ENCODE measurements around the gene CTBP1.

CTBP1 gene

DNA sequence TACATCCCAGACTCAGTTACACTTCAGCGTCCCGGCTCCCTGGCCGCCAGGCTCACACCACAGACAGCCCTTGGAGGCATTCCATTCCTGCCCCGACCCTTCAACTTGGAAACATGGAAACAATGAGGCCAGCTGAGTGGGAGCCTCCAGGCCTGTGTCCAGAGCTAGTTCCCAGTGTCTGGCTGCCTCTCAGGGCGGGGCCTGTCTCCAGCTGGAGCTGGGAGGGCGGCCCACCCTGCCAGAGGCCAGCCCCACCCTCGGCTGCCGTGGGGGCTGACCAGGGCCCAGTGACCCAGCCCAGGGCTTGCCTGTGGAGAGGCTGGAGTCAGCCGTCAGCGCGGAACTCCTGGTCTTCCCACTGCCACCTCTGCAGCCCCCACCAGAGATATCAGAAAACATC is 39.1 kb downstream of the CTBP1 start:
- DNase-seq (ENCODE audit: low read depth) = peak; percentile 82

DNA sequence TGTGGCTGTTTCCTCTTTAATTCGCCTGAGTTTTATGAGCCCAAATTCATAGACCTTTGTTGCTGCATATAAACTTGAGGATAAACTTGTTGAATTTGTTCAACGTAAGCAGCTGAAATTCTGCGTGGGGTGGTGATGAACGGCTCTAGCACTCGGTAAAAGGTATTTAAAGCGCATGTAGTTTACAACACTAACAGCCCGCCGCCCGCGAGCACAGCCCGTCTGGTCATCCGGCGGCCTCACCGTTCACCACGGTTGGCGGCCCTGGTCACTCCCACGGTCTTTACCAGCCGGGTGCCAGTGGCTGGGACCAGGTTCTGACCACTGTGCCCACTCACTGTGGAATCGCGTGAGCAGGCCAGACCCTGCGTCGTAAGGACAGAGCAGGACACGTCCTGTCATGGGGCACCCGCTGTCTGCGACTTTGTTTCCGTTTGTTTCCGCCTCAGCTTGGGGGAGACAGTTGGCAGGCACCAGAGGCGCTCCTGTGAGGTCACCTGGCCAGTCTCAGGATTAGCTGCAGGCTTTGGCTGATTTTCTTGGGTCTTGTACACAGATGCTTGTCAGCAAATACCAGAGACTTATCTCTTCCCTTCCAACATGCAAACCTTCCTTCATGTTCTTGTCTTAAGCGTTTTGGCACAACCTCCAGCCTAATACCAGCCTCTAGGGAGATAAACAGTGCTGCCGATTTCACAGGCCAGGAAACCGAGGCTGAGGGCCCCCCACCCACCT is 39.8 kb downstream of the CTBP1 start:
- DNase-seq (ENCODE audit: low read depth) = no peak

DNA sequence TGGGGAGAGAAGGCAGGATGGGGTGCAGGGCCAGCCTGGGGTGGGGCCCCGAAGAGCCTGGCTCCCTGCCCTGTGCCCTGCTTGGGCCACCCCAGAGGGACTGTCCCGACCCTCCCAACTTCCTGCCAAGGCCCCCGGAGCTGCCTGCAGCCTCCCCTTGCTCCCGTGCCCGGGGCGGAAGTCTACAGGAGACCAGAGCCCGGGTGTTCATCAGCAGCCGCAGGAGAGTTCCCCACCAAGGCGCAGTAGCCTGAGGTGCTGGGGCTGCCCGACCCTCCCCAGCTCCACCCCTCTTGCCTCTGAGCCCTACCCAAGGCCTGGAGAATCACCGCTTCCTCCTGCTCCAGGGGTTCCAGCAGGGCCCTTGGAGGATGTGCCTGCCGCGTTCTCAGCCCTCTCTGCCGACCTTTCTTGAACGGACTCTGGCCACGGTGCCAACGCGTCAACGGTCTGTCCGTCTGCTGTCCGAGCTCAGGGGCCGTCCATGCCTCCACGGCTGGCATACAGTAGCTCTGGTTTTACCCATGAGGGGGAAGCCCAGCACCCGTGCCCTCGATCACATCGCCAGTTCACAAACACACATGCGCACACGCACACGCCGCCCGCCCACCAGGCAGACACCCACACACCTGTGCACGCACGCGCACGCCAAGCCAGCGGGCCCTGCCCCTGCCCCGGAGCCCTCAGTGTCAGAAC is 40.5 kb downstream of the CTBP1 start:
- peak; percentile 12 for DNase-seq (ENCODE audit: low read depth)

DNA sequence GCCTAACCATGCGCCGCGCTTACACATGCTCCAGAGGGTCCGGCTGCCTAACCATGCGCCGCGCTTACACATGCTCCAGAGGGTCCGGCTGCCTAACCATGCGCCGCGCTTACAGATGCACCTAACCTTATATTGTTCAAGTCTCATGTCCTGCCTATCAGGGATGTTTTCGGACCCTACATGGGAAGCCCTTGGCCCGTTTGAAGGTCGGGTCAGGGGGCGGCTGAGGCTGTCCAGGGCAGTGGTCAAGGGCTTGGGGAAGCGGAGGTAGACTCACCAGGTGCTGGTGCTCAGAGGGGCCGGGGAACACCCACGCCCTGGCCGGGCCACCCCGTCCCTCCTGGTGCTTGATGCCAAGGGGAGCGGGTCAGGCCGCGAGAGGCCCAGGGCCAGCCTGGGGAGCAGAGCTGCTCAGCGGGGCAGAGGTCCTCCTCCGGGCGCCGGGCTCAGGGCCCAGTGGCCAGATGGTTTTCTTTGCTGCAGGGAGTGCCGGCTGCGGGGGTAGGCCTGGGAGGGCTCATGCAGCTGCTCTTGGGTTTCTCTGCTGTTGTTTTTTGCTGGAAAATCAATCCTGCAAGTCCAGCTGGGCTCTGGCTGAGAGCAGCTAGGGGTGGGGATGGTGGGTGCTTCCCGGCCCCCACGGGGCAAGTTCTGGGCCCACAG is 41.2 kb downstream of the CTBP1 start:
- DNase-seq (ENCODE audit: low read depth) = peak; percentile 53

DNA sequence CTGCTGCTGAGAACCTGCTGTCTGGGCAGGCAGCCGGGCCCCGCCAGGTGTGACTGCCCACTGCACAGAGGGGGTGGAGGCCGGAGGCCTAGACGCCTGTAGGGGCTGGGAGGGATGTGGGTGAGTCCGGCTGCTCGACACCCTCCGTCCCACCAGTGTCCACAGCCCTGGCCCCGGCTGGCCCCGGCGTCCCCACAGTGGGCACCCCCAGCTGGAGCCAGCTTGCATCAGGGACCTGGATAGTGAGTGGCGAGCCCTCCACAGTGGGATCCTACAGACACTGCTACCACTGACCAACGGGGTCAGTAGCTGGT is 41.8 kb downstream of the CTBP1 start:
- DNase-seq (ENCODE audit: low read depth) = no peak

DNA sequence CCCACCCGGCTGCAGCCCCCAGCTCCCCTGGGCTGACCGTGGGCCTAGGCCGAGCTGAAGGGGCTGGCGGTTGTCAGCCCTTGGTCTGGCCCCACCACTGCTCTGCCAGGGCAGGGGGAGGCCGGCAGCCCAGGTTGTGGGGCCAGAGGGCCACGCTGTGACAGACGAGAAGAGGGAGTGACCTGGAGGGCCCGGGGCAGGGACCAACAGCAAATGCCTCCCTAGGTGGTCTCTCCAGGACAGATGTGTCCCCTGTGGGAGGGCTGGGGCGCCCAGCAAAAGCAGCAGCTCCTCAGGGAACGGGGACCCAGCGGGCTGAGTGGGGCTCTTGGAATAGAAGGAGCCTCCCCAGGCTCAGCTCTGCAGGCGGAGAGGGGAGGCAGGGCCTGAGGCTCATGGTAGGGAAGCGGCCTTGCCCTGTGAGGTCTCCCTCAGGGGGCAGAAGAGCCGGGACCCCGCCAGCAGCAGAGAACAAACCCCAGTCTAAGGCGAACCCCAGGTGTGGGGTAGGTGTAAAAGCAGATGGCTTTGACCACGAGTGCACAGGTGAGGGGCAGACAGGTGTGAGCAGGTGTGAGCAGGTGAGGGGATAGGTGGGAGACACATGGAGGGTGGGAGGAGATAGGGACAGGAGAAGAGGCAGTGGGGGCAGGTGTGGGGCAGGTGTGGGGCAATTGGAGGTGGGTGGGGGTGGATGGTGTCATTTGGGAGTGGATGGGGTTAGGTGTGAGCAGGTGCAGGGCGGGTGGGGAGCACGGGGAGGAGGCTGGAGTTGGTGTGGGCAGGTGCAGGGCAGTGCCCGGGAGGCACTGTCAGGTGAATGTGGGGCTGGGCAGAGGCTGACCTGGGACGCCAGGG is 42.4 kb downstream of the CTBP1 start:
- no peak for DNase-seq (ENCODE audit: low read depth)

DNA sequence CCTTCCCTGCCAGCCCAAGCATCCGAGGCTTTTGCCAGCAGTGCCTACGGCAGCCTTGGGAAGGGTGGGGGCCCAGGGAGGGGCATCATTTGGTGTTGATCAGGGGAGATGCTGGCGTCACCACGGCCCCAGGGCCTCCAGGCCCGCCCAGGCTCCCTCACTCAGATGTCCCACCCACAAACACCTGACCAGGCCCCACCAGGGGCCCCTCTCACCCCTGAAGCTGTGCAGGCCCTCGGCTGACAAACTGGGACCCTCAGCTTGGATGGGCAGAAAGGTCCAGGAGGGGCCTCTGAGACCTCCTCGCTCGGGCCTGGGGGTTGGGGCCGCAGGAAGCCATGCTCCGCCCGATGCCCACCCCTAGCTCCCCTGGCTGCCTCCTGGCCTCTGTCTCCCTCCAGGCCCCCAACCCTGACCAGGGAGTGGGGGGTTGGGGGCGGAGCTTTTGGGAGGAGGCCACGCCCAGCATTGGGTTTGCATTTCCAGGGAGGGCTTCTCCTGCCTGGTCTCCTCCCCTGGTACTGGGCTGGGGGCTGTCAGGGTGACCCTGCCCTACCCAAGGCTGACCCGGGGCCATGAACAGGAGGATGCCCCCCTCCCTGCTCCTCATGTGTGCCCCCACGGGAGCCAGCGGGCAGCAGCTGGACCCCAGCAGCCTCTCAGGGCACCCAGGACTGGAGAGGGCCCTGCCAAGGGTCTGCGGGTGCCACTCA is 43.2 kb downstream of the CTBP1 start:
- DNase-seq (ENCODE audit: low read depth) = no peak

DNA sequence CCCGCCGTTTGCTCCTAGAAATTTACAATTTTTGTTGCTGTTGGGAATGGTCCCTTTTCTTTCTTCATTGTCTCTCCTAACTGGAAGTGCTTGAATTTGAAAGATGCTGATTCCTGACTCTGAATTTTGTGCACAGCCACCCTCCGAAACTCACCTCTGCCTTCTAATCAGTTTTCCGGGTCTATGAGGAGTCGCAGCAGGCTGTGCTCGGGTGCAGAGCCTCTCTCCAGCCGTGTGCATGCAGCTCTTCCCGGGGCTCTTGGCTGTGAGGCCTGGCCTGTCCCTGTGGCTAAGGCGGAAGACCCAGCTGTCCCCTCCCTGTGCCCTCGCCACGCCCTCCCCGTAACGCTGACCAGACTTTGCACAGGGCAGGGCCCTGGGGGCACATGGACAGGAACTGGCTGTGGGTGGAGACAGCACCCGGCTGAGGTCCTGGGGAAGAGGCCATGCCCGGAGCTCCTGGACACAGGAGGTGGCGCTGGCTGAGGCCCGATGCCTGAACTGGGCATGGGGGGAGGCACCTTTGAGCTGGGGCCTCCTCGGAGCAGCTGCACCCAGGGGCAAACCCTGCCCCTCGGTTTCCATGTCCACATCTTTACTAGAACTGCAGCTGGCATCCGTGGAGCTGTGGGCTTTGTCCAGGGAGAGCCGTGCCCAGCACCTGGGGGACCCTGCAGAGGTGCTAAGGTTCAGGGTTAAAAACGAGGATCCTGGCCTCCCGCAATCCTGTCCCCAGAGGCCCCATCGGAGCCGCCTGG is 43.9 kb downstream of the CTBP1 start:
- no peak for DNase-seq (ENCODE audit: low read depth)

DNA sequence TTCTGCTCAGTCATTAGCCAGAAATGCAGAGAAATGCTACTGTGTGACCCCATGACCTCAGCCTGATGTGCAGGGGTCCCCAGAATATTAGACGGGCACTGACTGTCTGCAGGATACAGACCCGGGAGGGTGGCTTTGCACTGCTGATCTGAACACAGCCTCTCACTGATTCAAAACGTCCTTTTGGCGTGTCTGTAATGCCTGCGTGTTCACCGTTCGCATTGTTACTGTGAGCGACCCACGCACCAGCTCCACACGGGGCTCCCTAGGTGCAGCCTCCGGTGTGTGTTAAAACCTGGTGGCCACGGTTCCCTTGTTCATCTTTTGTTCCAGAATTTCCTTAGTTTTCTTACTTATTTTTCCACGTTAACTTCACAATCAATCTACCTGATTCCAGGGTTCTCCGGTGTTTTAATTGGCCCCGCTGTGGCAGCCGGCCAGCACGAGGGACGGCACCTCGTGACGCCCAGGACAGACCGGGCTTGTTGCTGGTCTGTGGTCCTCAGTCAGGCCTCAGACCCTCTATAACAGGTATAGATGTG is 44.6 kb downstream of the CTBP1 start:
- DNase-seq (ENCODE audit: low read depth) = no peak

DNA sequence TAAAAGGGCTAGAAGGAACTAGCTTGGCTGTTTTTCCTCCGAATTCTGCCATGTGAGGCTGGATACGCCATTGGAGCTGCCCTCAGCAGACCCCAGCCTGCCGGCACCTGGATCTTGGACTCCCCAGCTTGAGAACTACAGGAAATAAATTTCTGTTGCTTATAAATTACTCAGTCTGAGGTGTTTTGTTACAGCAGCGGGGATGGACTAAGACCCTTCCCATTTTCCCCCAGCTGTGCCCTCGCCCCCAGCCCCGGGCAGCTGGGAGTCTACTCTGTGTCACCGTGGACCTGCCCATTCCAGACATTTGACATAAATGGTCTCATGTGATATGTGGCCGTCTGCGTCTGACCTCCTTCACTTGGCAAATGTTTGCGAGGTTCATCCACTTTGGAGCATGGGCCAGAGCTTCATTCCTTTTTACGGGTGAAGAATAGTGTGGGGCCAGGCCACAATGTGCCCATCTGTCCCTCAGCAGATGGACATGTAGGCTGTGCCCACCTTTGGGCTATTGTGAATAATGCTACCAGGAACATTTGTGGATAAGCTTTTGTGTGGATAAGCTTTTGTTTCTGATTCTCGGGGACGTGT is 45.8 kb downstream of the CTBP1 start:
- DNase-seq (ENCODE audit: low read depth) = no peak

DNA sequence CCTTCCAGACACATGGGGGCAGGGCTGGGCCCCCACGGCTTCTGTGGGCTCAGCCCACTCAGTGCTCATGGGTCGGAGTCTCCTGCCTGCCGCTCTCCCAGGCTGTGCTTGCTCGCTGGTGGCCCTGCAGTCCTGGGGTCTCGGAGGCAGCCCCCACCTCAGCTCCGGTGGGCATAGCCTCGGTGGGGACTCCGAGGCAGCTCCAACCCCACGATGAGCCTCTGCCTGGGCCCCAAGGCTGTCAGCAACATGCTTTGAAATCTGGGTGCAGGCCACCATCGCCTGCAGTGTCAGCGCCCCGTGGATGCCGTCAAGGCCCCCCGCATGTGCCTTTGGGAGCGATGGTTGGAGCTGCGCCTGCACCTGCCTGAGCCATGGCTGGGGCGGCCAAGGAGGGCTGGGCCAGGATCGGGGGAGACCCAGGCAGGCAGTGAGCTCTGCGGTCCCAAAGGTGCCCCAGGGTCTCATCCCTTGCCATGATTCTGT is 46.4 kb downstream of the CTBP1 start:
- no peak for DNase-seq (ENCODE audit: low read depth)

DNA sequence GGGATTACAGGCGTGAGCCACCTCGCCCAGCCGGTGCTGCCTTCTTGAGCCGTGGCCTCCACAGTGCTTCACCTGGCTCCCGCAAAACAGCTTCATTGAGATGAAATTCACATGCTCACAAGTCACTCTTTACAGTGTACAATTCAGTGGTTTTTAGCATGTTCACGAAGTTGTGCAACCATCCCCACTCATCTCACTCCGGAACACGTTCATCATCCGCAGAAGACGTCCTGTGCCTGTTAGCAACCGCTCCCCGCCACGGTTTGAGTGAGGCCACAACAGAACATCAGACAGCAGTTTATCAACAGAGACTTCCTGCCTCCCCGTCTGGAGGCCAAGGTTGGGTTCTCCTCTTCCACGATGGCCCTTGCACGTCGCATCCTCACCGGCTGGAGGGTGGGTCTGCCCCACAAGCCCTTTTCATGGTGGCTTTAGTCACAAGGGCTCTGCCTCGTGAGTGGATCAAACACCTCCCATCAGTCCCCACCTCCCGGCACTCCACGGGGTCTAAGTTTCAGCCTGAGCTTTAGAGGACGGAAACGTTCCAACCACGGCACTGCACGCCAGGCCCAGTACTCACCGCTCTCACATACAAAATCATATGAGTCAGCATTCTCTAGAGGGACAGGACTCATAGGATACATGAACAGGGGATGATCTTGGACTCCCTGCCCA is 46.9 kb downstream of the CTBP1 start:
- DNase-seq (ENCODE audit: low read depth) = peak; percentile 80

DNA sequence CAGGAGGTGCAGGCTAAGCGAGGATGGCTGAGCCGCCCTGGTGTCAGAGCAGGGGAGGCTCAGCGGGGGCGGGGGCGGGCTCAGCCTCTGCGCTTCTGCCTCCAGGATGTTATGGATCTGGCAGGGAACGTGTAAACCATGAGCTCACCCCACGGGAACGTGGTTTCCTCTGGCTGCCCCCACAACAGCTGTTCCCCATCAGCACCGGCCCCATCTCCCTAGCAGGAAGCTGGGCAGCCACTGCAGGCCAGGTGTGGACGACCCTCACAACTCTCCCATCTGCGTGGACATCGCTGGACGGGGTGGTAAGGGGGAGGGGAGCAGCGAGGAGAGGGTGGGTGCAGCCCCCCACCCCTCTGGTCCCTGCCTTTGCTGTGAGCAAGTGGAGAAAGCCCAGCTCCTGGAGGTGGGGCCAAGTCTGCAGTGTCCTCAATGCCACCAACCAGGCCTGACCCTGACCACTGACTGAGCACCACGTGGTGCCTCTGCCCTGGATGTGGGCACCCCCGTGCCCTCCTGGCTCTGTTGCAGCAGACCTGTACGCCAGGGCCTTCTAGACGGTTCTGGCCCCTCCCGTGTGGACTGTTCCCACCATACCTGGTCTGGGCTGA is 48.4 kb downstream of the CTBP1 start:
- DNase-seq (ENCODE audit: low read depth) = peak; percentile 93

DNA sequence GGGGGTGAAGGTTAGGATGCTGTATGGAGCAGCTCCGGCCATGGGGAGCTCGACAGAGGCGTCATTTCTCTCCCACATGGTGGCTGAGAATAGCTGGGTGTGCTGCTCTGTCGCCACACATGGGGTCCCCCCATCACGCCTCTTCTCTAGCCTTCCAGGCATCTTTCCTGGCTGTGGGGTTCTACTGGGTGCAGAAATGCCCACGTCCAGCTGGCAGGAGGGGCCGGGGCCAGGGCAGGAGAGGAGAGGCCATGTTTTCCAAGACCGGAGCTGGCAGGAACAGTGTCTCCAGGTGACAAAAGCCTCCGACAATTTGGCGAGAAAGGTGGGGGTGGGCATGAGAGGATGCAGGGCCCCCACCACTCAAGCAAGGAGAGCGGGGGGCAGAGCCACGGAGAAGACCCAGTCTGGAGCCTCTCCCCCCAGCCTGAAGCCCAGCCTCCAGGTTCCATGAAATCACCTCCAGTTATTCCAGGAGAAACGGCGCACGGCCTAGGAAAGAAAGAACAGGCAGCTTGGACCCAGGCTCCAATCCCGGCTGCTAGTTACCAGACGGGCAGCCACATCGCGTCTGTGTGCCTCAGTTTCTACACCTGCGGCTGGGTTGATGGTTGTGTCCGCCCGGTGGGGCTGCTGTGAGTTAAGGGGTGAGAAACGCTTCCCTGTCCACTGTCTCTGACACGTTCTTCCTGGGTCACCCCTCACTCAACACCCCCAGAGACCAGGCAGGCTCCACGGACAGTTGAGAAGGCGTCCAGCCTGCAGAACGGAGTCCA is 49.2 kb downstream of the CTBP1 start:
- DNase-seq (ENCODE audit: low read depth) = no peak

DNA sequence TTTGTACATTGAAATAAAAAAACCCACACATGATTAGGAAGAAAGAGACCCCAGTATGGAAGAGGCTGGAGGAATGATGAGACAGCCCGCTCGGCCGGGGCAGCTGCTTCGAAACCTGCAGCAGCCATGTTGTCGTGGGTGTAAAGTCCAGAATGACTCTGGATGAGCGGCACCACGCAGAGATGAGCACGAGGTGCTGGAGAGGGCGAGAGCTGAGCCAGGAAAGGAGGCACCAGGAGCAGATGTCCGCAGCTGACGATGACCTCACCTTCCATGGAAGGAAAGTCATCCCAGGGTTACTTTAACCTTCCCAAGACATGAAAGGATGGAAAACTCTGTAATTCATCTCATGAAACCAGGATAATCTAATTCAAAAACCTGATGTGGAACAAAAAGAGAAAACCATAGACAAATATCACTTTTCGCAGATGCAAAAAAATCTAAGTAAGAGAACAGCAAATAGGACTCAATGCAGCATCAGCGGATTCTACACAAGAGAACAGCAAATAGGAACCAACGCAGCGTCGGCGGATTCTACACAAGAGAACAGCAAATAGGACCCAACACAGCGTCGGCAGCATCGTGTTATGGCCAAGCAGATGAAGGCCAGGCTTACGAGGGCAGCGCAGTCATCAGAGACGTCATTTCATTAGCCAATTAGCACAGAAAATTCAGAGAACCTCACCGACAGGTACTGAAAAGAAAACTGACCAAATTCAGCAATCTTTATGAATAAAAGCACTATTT is 50.7 kb downstream of the CTBP1 start:
- peak; percentile 66 for DNase-seq (ENCODE audit: low read depth)

DNA sequence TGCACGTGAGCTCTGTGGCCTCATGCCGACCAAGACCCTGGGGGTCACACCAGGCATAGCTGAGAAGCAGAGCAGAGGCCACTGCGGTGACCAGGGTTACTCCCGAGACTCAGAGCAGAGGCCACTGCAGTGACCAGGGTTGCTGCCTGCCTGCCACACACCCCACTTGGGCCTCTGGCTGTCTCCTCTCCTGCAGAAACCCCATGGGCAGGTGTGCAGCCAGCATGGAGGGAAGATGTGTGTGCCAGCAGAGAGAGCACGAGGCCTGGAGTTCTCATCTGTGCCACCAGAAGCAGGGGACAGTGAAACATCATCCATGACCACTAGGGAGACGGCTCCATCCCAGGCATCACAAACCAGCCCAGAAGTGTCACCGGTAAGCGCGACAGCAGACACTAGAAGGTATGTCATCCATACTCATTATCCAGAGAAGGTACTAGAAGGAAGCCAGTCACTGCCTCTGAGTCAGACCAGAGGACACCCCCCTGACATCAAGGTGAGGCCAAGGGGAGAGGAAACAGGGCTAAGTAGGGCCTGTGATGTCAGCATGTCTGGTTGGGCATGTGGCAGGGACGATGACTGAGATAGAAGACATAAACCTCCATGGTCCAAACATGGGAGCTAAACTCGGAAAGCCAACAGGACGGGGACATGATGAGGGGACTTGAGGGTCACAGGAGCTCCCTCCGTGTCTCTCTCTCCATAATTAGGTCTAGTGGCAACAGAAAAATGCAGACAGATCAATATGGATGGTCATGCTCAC is 52.3 kb downstream of the CTBP1 start:
- DNase-seq (ENCODE audit: low read depth) = no peak

DNA sequence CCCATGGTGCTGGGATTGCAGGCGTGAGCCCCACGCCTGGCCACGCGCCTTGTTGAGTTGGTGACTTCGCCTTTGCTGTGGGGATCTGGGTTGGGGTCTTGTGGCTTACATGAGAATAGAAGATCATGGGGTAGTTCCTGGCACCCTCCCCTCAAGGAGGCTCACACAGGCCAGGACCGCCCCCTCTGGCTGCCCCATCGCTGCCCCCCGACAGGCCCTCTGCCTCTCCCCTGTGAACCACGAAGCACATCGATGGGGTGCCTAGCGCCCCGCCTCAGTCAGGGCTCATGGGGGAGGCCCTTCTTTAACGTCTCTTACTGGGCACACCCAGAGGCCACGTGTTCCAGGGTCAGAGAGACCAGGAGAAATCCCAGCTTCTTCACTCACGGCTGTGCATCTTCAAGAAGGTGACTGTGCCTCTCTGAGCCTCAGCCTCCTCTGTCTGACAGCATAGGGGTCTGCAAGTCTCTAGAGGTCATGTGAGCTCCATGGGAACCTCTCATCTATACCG is 53.0 kb downstream of the CTBP1 start:
- DNase-seq (ENCODE audit: low read depth) = no peak

Measured in EH (cell line).